Keratinocyte (primary cell): Measurements from ENCODE around the gene MLLT3. TPM values are rescaled to one million over a fixed set of nuclear protein-coding genes. Genes with fewer than 3 reads are reported as not detected.

ENCODE experiments used
- DNase-seq: peaks from one replicate; pipeline ENCODE4 v3.0.0-alpha.2; 2011; ENCODE audit warnings: low read depth, missing footprints, low spot score
- FAIRE-seq: peaks from 2 replicates; lab custom pipeline; 2011; peaks lifted over from hg19 to GRCh38; lab: Jason Lieb, UNC
- H2AFZ ChIP-seq: 2 replicates; pipeline ENCODE4 v1.6.0; 2012; ENCODE audit warnings: low read length, control low read depth, inconsistent platforms; ENCODE audit not compliant: control insufficient read depth
- H3K27ac ChIP-seq: 2 replicates; pipeline ENCODE4 v1.5.1; 2011; ENCODE audit warnings: low read length; ENCODE audit not compliant: control insufficient read depth, insufficient read depth
- H3K27me3 ChIP-seq: 3 replicates; pipeline ENCODE4 v1.6.0; 2011; ENCODE audit warnings: low read length; ENCODE audit not compliant: control insufficient read depth, insufficient read depth; ENCODE audit errors: extremely low read depth
- H3K36me3 ChIP-seq, 2 experiments: 2 replicates in 1 of 2; 3 replicates in 1 of 2; pipeline ENCODE4 v1.5.1; 2011; ENCODE audit warnings: low read length in 2 of 2, mild to moderate bottlenecking in 1 of 2; ENCODE audit not compliant: control insufficient read depth in 2 of 2, insufficient read depth in 2 of 2; ENCODE audit errors: extremely low read depth in 1 of 2
- H3K4me1 ChIP-seq: 3 replicates; pipeline ENCODE4 v1.5.1; 2011; ENCODE audit warnings: low read length; ENCODE audit not compliant: control insufficient read depth, insufficient read depth; ENCODE audit errors: extremely low read depth
- H3K4me2 ChIP-seq: 3 replicates; pipeline ENCODE4 v1.6.0; 2011; ENCODE audit warnings: low read depth, low read length; ENCODE audit not compliant: control insufficient read depth, insufficient read depth; ENCODE audit errors: extremely low read depth
- H3K4me3 ChIP-seq, 3 experiments: fragments of 200-600 bp in 1 of 3; sonication (generic) in 1 of 3; 2 replicates in 2 of 3; 3 replicates in 1 of 3; pipeline ENCODE4 v1.5.1; 2011 to 2016; ENCODE audit warnings: low read length in 3 of 3, mild to moderate bottlenecking in 3 of 3, control low read depth in 2 of 3, inconsistent platforms in 1 of 3, low read depth in 1 of 3, mixed read lengths in 1 of 3, mixed run types in 1 of 3, moderate library complexity in 1 of 3; ENCODE audit not compliant: control insufficient read depth in 2 of 3, insufficient read depth in 2 of 3; ENCODE audit errors: extremely low read depth in 1 of 3
- H3K79me2 ChIP-seq: 2 replicates; pipeline ENCODE4 v1.6.0; 2012; ENCODE audit warnings: low read length; ENCODE audit not compliant: control insufficient read depth, insufficient read depth
- H3K9ac ChIP-seq: 3 replicates; pipeline ENCODE4 v1.6.0; 2011; ENCODE audit warnings: low read length; ENCODE audit not compliant: control insufficient read depth, insufficient read depth; ENCODE audit errors: extremely low read depth
- H3K9me1 ChIP-seq: 3 replicates; pipeline ENCODE4 v1.6.0; 2011; ENCODE audit warnings: low read length; ENCODE audit not compliant: control insufficient read depth, insufficient read depth; ENCODE audit errors: extremely low read depth
- H3K9me3 ChIP-seq: 2 replicates; pipeline ENCODE4 v1.5.1; 2012; ENCODE audit warnings: low read depth, low read length; ENCODE audit not compliant: control insufficient read depth
- H4K20me1 ChIP-seq: 3 replicates; pipeline ENCODE4 v1.6.0; 2011; ENCODE audit warnings: low read length; ENCODE audit not compliant: control insufficient read depth, insufficient read depth; ENCODE audit errors: extremely low read depth
- CTCF ChIP-seq, 3 experiments: IDR thresholded peaks in 1 of 3; conservative IDR thresholded peaks in 1 of 3; optimal IDR thresholded peaks in 1 of 3; 2 replicates in 2 of 3; 3 replicates in 1 of 3; pipeline versions ENCODE3 to v1.5.1; 2011; ENCODE audit warnings: low read length in 3 of 3, mild to moderate bottlenecking in 3 of 3, moderate library complexity in 2 of 3, control low read depth in 1 of 3, inconsistent platforms in 1 of 3; ENCODE audit not compliant: insufficient read depth in 2 of 3; ENCODE audit errors: extremely low read depth in 1 of 3
- EZH2 ChIP-seq: IDR thresholded peaks from one replicate; pipeline ENCODE4 v1.6.1; 2012; ENCODE audit warnings: inconsistent platforms, mild to moderate bottlenecking, low read length, moderate library complexity
- dilution Hi-C: fragments of 300-500 bp; cut with MboI; formaldehyde crosslinking; loops from one replicate; pipeline ENCODE4 v1.7.0; 2020; ENCODE audit warnings: low sequenced_read_pairs; ENCODE audit not compliant: extremely low pct_ligation_motif_present
- polyA plus RNA-seq, 5 experiments: library from polyadenylated mRNA; depleted of rRNA in 3 of 5; stranded (reverse) in 3 of 5; stranded (forward) in 1 of 5; unstranded in 1 of 5; fragments of >200 nt; gene quantifications; 1 replicate in 1 of 5; 2 replicates in 3 of 5; 3 replicates in 1 of 5; pipeline versions ENCODE4 v1.2.1 to v1.2.3, GENCODE V29; 2011 to 2012; ENCODE audit warnings: missing spikeins in 2 of 5, low read depth in 1 of 5, low replicate concordance in 1 of 5

The MLLT3 gene
- polyA plus RNA-seq, 1 donor (not counting 4 experiments of a cell fraction or from before 2014, with no cell fraction given) = 17.0 TPM

DNA sequence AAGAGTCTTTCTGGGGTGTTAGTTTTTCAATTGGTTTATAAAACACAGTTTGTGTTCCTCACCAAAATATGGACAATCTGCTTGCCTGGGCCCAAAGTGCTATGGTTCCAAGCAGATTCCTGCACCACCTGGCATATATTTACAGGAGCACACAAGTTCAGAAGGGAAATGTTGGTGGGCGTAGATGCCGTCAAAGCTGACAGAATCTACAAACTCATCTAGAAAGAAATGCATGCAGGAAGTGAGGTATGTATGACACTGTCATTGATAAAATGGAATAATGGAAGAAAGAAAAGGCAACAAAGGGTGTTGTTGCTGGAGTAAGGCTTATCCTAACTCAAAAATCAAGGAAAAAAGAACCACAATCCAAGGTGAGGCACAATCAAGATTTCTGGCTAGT, 225.8 kb downstream of the MLLT3 start:
- no peak for TF ChIP-seq CTCF (optimal IDR thresholded peaks at IDR 0.05 in 1 of 3, IDR thresholded peaks at IDR 0.05 in 1 of 3, conservative IDR thresholded peaks at IDR 0.05 in 1 of 3; ENCODE audit: extremely low read depth in 1 of 3, insufficient read depth in 2 of 3, low read length in 3 of 3)
- TF ChIP-seq EZH2 = no peak

GRCh38 chr9:20395651-20396050, 226.6 kb downstream of the MLLT3 start:
- no peak for DNase-seq
- TF ChIP-seq EZH2 (no peak), CTCF (optimal IDR thresholded peaks at IDR 0.05 in 1 of 3, IDR thresholded peaks at IDR 0.05 in 1 of 3, conservative IDR thresholded peaks at IDR 0.05 in 1 of 3; ENCODE audit: extremely low read depth in 1 of 3, insufficient read depth in 2 of 3, low read length in 3 of 3) (no peak)
- no peaks in the 10 kb centered on the region for H3K9me3 ChIP-seq
- no peak for FAIRE-seq
- H3K27ac ChIP-seq = no peak overlapping the region
- no peak overlapping the region for H3K4me2 ChIP-seq
- H3K9me1 ChIP-seq = no peaks in the 10 kb centered on the region
- dilution Hi-C loops = no loop called here
- no peaks in the 10 kb centered on the region for H3K4me1 ChIP-seq
- H3K36me3 ChIP-seq = no peaks in the 10 kb centered on the region
- H3K4me3 ChIP-seq = no peak overlapping the region
- H4K20me1 ChIP-seq = no peaks in the 10 kb centered on the region
- no peak overlapping the region for H2AFZ ChIP-seq
- no peaks in the 10 kb centered on the region for H3K79me2 ChIP-seq
- no peak overlapping the region for H3K9ac ChIP-seq
- H3K27me3 ChIP-seq = no peaks in the 10 kb centered on the region

More for the DNA sequence above, 225.8 kb downstream of the MLLT3 start:
- Histone ChIP-seq H3K36me3 (no peaks in the 10 kb centered on the region), H3K4me2 (no peak overlapping the region), H3K4me3 (no peak overlapping the region), H3K79me2 (no peaks in the 10 kb centered on the region), H4K20me1 (no peaks in the 10 kb centered on the region), H3K9me3 (no peaks in the 10 kb centered on the region), H2AFZ (no peak overlapping the region), H3K9ac (no peak overlapping the region), H3K9me1 (no peaks in the 10 kb centered on the region), H3K27ac (no peak overlapping the region), H3K4me1 (no peaks in the 10 kb centered on the region), H3K27me3 (no peaks in the 10 kb centered on the region)
- dilution Hi-C loops = no loop called here
- DNase-seq (no peak), FAIRE-seq (no peak)
